H9 (cell line): Measurements from ENCODE around the gene YEATS2. TPM values are rescaled to one million over a fixed set of nuclear protein-coding genes. Genes with fewer than 3 reads are reported as not detected.

Experiments
- DNase-seq: peaks from one replicate; pipeline ENCODE4 v3.0.0-alpha.2; 2017
- H2AFZ ChIP-seq: one replicate; pipeline ENCODE4 v1.6.1; 2013; ENCODE audit warnings: mild to moderate bottlenecking, low read length, control low read depth, moderate library complexity
- H2AK5ac ChIP-seq: 2 replicates; pipeline ENCODE4 v1.6.1; 2013; ENCODE audit warnings: low read length, control low read depth, mixed read lengths; ENCODE audit not compliant: insufficient read length
- H2BK120ac ChIP-seq: one replicate; pipeline ENCODE4 v1.6.1; 2013; ENCODE audit warnings: low read depth, mild to moderate bottlenecking, low read length, control low read depth, inconsistent platforms; ENCODE audit not compliant: poor library complexity, severe bottlenecking
- H2BK12ac ChIP-seq: 2 replicates; pipeline ENCODE4 v1.6.1; 2013; ENCODE audit warnings: low read length, control low read depth, mixed read lengths, low read depth; ENCODE audit not compliant: insufficient read length
- H2BK15ac ChIP-seq: 2 replicates; pipeline ENCODE4 v1.6.1; 2013; ENCODE audit warnings: low read depth, low read length, control low read depth
- H2BK20ac ChIP-seq: one replicate; pipeline ENCODE4 v1.6.1; 2013; ENCODE audit warnings: low read depth, mild to moderate bottlenecking, low read length, control low read depth, inconsistent platforms; ENCODE audit not compliant: poor library complexity, severe bottlenecking
- H2BK5ac ChIP-seq: 2 replicates; pipeline ENCODE4 v1.6.1; 2013; ENCODE audit warnings: low read length, control low read depth, mixed read lengths; ENCODE audit not compliant: insufficient read length
- H3K14ac ChIP-seq: 2 replicates; pipeline ENCODE4 v1.6.1; 2013; ENCODE audit warnings: low read length, control low read depth; ENCODE audit not compliant: insufficient read depth
- H3K18ac ChIP-seq: 2 replicates; pipeline ENCODE4 v1.6.1; 2013; ENCODE audit warnings: low read depth, mild to moderate bottlenecking, mixed read lengths, low read length, control low read depth; ENCODE audit not compliant: insufficient read length
- H3K23ac ChIP-seq: 2 replicates; pipeline ENCODE4 v1.6.1; 2013; ENCODE audit warnings: low read length, control low read depth, mixed read lengths, low read depth; ENCODE audit not compliant: insufficient read length
- H3K23me2 ChIP-seq: 2 replicates; pipeline ENCODE4 v1.6.1; 2013; ENCODE audit warnings: low read depth, mild to moderate bottlenecking, mixed read lengths, low read length, control low read depth; ENCODE audit not compliant: insufficient read length, poor library complexity, severe bottlenecking
- H3K27ac ChIP-seq: 2 replicates; pipeline ENCODE4 v1.5.1; 2013; ENCODE audit warnings: low read length, control low read depth, mixed read lengths, low read depth; ENCODE audit not compliant: insufficient read length
- H3K27me3 ChIP-seq: 2 replicates; pipeline ENCODE4 v1.6.1; 2013; ENCODE audit warnings: low read length, control low read depth, inconsistent platforms; ENCODE audit not compliant: insufficient read depth
- H3K4ac ChIP-seq: 2 replicates; pipeline ENCODE4 v1.6.1; 2013; ENCODE audit warnings: low read depth, mild to moderate bottlenecking, control low read depth, inconsistent platforms, low read length, moderate library complexity
- H3K4me1 ChIP-seq: 2 replicates; pipeline ENCODE4 v1.6.1; 2013; ENCODE audit warnings: low read length, control low read depth, inconsistent platforms; ENCODE audit not compliant: insufficient read depth
- H3K4me2 ChIP-seq: 2 replicates; pipeline ENCODE4 v1.6.1; 2013; ENCODE audit warnings: low read length, control low read depth, mixed read lengths; ENCODE audit not compliant: insufficient read length, insufficient read depth
- H3K56ac ChIP-seq: 2 replicates; pipeline ENCODE4 v1.6.1; 2013; ENCODE audit warnings: low read depth, mild to moderate bottlenecking, mixed read lengths, low read length, control low read depth; ENCODE audit not compliant: insufficient read length
- H3K79me1 ChIP-seq: 2 replicates; pipeline ENCODE4 v1.6.1; 2013; ENCODE audit warnings: low read depth, mild to moderate bottlenecking, moderate library complexity, low read length, control low read depth, inconsistent platforms; ENCODE audit not compliant: insufficient read depth, poor library complexity, severe bottlenecking
- H3K79me2 ChIP-seq: 2 replicates; pipeline ENCODE4 v1.6.1; 2013; ENCODE audit warnings: low read length, control low read depth, inconsistent platforms; ENCODE audit not compliant: insufficient read depth
- H3K9ac ChIP-seq: 2 replicates; pipeline ENCODE4 v1.6.1; 2013; ENCODE audit warnings: low read length, control low read depth, mixed read lengths; ENCODE audit not compliant: insufficient read length; ENCODE audit errors: extremely low read depth
- H3K9me3 ChIP-seq: one replicate; pipeline ENCODE4 v1.6.1; 2013; ENCODE audit warnings: low read depth, low read length, inconsistent platforms; ENCODE audit not compliant: control insufficient read depth
- H3T11ph ChIP-seq: one replicate; pipeline ENCODE4 v1.6.1; 2013; ENCODE audit warnings: mild to moderate bottlenecking, low read length, control low read depth, inconsistent platforms
- H4K20me1 ChIP-seq: one replicate; pipeline ENCODE4 v1.6.1; 2013; ENCODE audit not compliant: control insufficient read depth, insufficient read length, insufficient read depth
- H4K5ac ChIP-seq: 2 replicates; pipeline ENCODE4 v1.6.1; 2013; ENCODE audit warnings: low read depth, mild to moderate bottlenecking, mixed read lengths, low read length, control low read depth; ENCODE audit not compliant: insufficient read length
- H4K8ac ChIP-seq: replicated peaks from 2 replicates; pipeline ENCODE4 v1.6.1; 2013; ENCODE audit warnings: low read length, control low read depth, mixed read lengths, low read depth; ENCODE audit not compliant: insufficient read length
- H4K91ac ChIP-seq: 2 replicates; pipeline ENCODE4 v1.6.1; 2013; ENCODE audit warnings: low read depth, mild to moderate bottlenecking, moderate library complexity, mixed read lengths, low read length, control low read depth; ENCODE audit not compliant: insufficient read length
- H3K27ac Mint-ChIP-seq, 3 experiments: 2 replicates in 2 of 3; 3 replicates in 1 of 3; pipeline ENCODE4 v1.8.0; 2020 to 2021; ENCODE audit warnings: mixed read lengths in 3 of 3, mild to moderate bottlenecking in 1 of 3, moderate library complexity in 1 of 3
- H3K27me3 Mint-ChIP-seq: 2 replicates; pipeline ENCODE4 v1.8.0; 2021; ENCODE audit warnings: low read depth, mild to moderate bottlenecking, moderate library complexity, mixed read lengths
- H3K36me3 Mint-ChIP-seq, 3 experiments: 2 replicates in 2 of 3; 3 replicates in 1 of 3; pipeline ENCODE4 v1.8.0; 2020 to 2021; ENCODE audit warnings: low read depth in 3 of 3, mixed read lengths in 3 of 3; ENCODE audit not compliant: insufficient read depth in 1 of 3
- H3K4me1 Mint-ChIP-seq, 2 experiments: 2 replicates each; pipeline ENCODE4 v1.8.0; 2020; ENCODE audit warnings: mixed read lengths in 2 of 2
- H3K4me3 Mint-ChIP-seq, 2 experiments: 2 replicates in 1 of 2; 3 replicates in 1 of 2; pipeline ENCODE4 v1.8.0; 2020 to 2021; ENCODE audit warnings: mild to moderate bottlenecking in 2 of 2, mixed read lengths in 2 of 2, moderate library complexity in 1 of 2
- H3K9me3 Mint-ChIP-seq, 2 experiments: 2 replicates in 1 of 2; 3 replicates in 1 of 2; pipeline ENCODE4 v1.8.0; 2020; ENCODE audit warnings: mild to moderate bottlenecking in 2 of 2, mixed read lengths in 2 of 2, moderate library complexity in 1 of 2
- CTCF ChIP-seq: fragments of 200-600 bp; sonication (generic); conservative IDR thresholded peaks from 3 replicates; pipeline ENCODE4 v1.8.0; 2021; ENCODE audit warnings: antibody characterized with exemption, mild to moderate bottlenecking
- whole genome bisulfite sequencing: extraction: QIAGEN DNeasy Blood & Tissue Kit; methylation state at CpG from one replicate; pipeline ENCODE4 v1.1.7; 2013; ENCODE audit warnings: missing lambda C conversion rate, low lambda C conversion rate, mixed read lengths; ENCODE audit not compliant: insufficient read length; ENCODE audit errors: extremely low coverage; 5-methylcytosine and 5-hydroxymethylcytosine counted together
- total RNA-seq: library from RNA; stranded (reverse); gene quantifications from 2 replicates; pipeline ENCODE4 v1.2.1, GENCODE V29; 2021

The YEATS2 gene
- total RNA-seq, 1 experiment from 2014 or later: 40.3 TPM

- H3K79me2 ChIP-seq: no peaks in the 10 kb centered on the region
- peaks cover 1 to 3% of the 10 kb centered on the region in 2 experiments; a peak in 2 of 4 replicates for H3K4me1 Mint-ChIP-seq
- no peak overlapping the region for H2BK120ac ChIP-seq
- H2BK15ac ChIP-seq: no peak overlapping the region
- H2AFZ ChIP-seq: no peak overlapping the region
- no peak overlapping the region for H3K14ac ChIP-seq
- no peaks in the 10 kb centered on the region for H3K79me1 ChIP-seq
- H3K56ac ChIP-seq: no peak overlapping the region
- H3K36me3 Mint-ChIP-seq: peaks cover 7 to 51% (median 37%) of the 10 kb centered on the region in 3 experiments; a peak in 6 of 7 replicates
- H3K4me2 ChIP-seq: no peak overlapping the region
- no peak overlapping the region for H2BK20ac ChIP-seq
- H4K5ac ChIP-seq: no peak overlapping the region
- DNase-seq: no peak
- no peak overlapping the region for H3K4ac ChIP-seq
- H3K9ac ChIP-seq: no peak overlapping the region
- no peaks in the 10 kb centered on the region; the same call in none of the 2 replicates for H3K27me3 Mint-ChIP-seq
- no peaks in the 10 kb centered on the region for H3K9me3 Mint-ChIP-seq
- peak overlapping the region in 1 of 3 experiments; percentile 70; a peak in 1 of 7 replicates for H3K27ac Mint-ChIP-seq
- H4K20me1 ChIP-seq: no peaks in the 10 kb centered on the region
- no peak overlapping the region for H3K23ac ChIP-seq
- H4K91ac ChIP-seq: no peak overlapping the region
- H3K4me3 Mint-ChIP-seq: no peak overlapping the region
- no peaks in the 10 kb centered on the region for H3K9me3 ChIP-seq
- H2AK5ac ChIP-seq: no peak overlapping the region
- H2BK5ac ChIP-seq: no peak overlapping the region
- no peak overlapping the region for H2BK12ac ChIP-seq
- H3K23me2 ChIP-seq: no peaks in the 10 kb centered on the region
- H3K27ac ChIP-seq: no peak overlapping the region
- no peaks in the 10 kb centered on the region for H3K4me1 ChIP-seq
- no peak overlapping the region for H4K8ac ChIP-seq
- no peak for TF ChIP-seq CTCF
- WGBS: no CpG with 5 or more reads among the region's 9 CpGs
- H3T11ph ChIP-seq: no peak overlapping the region
- H3K18ac ChIP-seq: no peak overlapping the region
- H3K27me3 ChIP-seq: no peaks in the 10 kb centered on the region
These were observed 118.0 kb downstream of the YEATS2 start for GRCh38 chr3:183815563-183815940.
